H9 (cell line): ENCODE results near the gene CYTL1. TPM values are rescaled to one million over a fixed set of nuclear protein-coding genes. Genes with fewer than 3 reads are reported as not detected.
A peak's percentile ranks its signal among the peaks of the same experiment; 100 is the strongest.

Experiments used
- DNase-seq: peaks from one replicate; pipeline ENCODE4 v3.0.0-alpha.2; 2017
- H2AFZ ChIP-seq: one replicate; pipeline ENCODE4 v1.6.1; 2013; ENCODE audit warnings: mild to moderate bottlenecking, low read length, control low read depth, moderate library complexity
- H2AK5ac ChIP-seq: 2 replicates; pipeline ENCODE4 v1.6.1; 2013; ENCODE audit warnings: low read length, control low read depth, mixed read lengths; ENCODE audit not compliant: insufficient read length
- H2BK120ac ChIP-seq: one replicate; pipeline ENCODE4 v1.6.1; 2013; ENCODE audit warnings: low read depth, mild to moderate bottlenecking, low read length, control low read depth, inconsistent platforms; ENCODE audit not compliant: poor library complexity, severe bottlenecking
- H2BK12ac ChIP-seq: 2 replicates; pipeline ENCODE4 v1.6.1; 2013; ENCODE audit warnings: low read length, control low read depth, mixed read lengths, low read depth; ENCODE audit not compliant: insufficient read length
- H2BK15ac ChIP-seq: 2 replicates; pipeline ENCODE4 v1.6.1; 2013; ENCODE audit warnings: low read depth, low read length, control low read depth
- H2BK20ac ChIP-seq: one replicate; pipeline ENCODE4 v1.6.1; 2013; ENCODE audit warnings: low read depth, mild to moderate bottlenecking, low read length, control low read depth, inconsistent platforms; ENCODE audit not compliant: poor library complexity, severe bottlenecking
- H2BK5ac ChIP-seq: 2 replicates; pipeline ENCODE4 v1.6.1; 2013; ENCODE audit warnings: low read length, control low read depth, mixed read lengths; ENCODE audit not compliant: insufficient read length
- H3K14ac ChIP-seq: 2 replicates; pipeline ENCODE4 v1.6.1; 2013; ENCODE audit warnings: low read length, control low read depth; ENCODE audit not compliant: insufficient read depth
- H3K18ac ChIP-seq: 2 replicates; pipeline ENCODE4 v1.6.1; 2013; ENCODE audit warnings: low read depth, mild to moderate bottlenecking, mixed read lengths, low read length, control low read depth; ENCODE audit not compliant: insufficient read length
- H3K23ac ChIP-seq: 2 replicates; pipeline ENCODE4 v1.6.1; 2013; ENCODE audit warnings: low read length, control low read depth, mixed read lengths, low read depth; ENCODE audit not compliant: insufficient read length
- H3K23me2 ChIP-seq: 2 replicates; pipeline ENCODE4 v1.6.1; 2013; ENCODE audit warnings: low read depth, mild to moderate bottlenecking, mixed read lengths, low read length, control low read depth; ENCODE audit not compliant: insufficient read length, poor library complexity, severe bottlenecking
- H3K27ac ChIP-seq: 2 replicates; pipeline ENCODE4 v1.5.1; 2013; ENCODE audit warnings: low read length, control low read depth, mixed read lengths, low read depth; ENCODE audit not compliant: insufficient read length
- H3K27me3 ChIP-seq: 2 replicates; pipeline ENCODE4 v1.6.1; 2013; ENCODE audit warnings: low read length, control low read depth, inconsistent platforms; ENCODE audit not compliant: insufficient read depth
- H3K4ac ChIP-seq: 2 replicates; pipeline ENCODE4 v1.6.1; 2013; ENCODE audit warnings: low read depth, mild to moderate bottlenecking, control low read depth, inconsistent platforms, low read length, moderate library complexity
- H3K4me1 ChIP-seq: 2 replicates; pipeline ENCODE4 v1.6.1; 2013; ENCODE audit warnings: low read length, control low read depth, inconsistent platforms; ENCODE audit not compliant: insufficient read depth
- H3K4me2 ChIP-seq: 2 replicates; pipeline ENCODE4 v1.6.1; 2013; ENCODE audit warnings: low read length, control low read depth, mixed read lengths; ENCODE audit not compliant: insufficient read length, insufficient read depth
- H3K56ac ChIP-seq: 2 replicates; pipeline ENCODE4 v1.6.1; 2013; ENCODE audit warnings: low read depth, mild to moderate bottlenecking, mixed read lengths, low read length, control low read depth; ENCODE audit not compliant: insufficient read length
- H3K79me1 ChIP-seq: 2 replicates; pipeline ENCODE4 v1.6.1; 2013; ENCODE audit warnings: low read depth, mild to moderate bottlenecking, moderate library complexity, low read length, control low read depth, inconsistent platforms; ENCODE audit not compliant: insufficient read depth, poor library complexity, severe bottlenecking
- H3K79me2 ChIP-seq: 2 replicates; pipeline ENCODE4 v1.6.1; 2013; ENCODE audit warnings: low read length, control low read depth, inconsistent platforms; ENCODE audit not compliant: insufficient read depth
- H3K9ac ChIP-seq: 2 replicates; pipeline ENCODE4 v1.6.1; 2013; ENCODE audit warnings: low read length, control low read depth, mixed read lengths; ENCODE audit not compliant: insufficient read length; ENCODE audit errors: extremely low read depth
- H3K9me3 ChIP-seq: one replicate; pipeline ENCODE4 v1.6.1; 2013; ENCODE audit warnings: low read depth, low read length, inconsistent platforms; ENCODE audit not compliant: control insufficient read depth
- H3T11ph ChIP-seq: one replicate; pipeline ENCODE4 v1.6.1; 2013; ENCODE audit warnings: mild to moderate bottlenecking, low read length, control low read depth, inconsistent platforms
- H4K20me1 ChIP-seq: one replicate; pipeline ENCODE4 v1.6.1; 2013; ENCODE audit not compliant: control insufficient read depth, insufficient read length, insufficient read depth
- H4K5ac ChIP-seq: 2 replicates; pipeline ENCODE4 v1.6.1; 2013; ENCODE audit warnings: low read depth, mild to moderate bottlenecking, mixed read lengths, low read length, control low read depth; ENCODE audit not compliant: insufficient read length
- H4K8ac ChIP-seq: replicated peaks from 2 replicates; pipeline ENCODE4 v1.6.1; 2013; ENCODE audit warnings: low read length, control low read depth, mixed read lengths, low read depth; ENCODE audit not compliant: insufficient read length
- H4K91ac ChIP-seq: 2 replicates; pipeline ENCODE4 v1.6.1; 2013; ENCODE audit warnings: low read depth, mild to moderate bottlenecking, moderate library complexity, mixed read lengths, low read length, control low read depth; ENCODE audit not compliant: insufficient read length
- H3K27ac Mint-ChIP-seq, 3 experiments: 2 replicates in 2 of 3; 3 replicates in 1 of 3; pipeline ENCODE4 v1.8.0; 2020 to 2021; ENCODE audit warnings: mixed read lengths in 3 of 3, mild to moderate bottlenecking in 1 of 3, moderate library complexity in 1 of 3
- H3K27me3 Mint-ChIP-seq: 2 replicates; pipeline ENCODE4 v1.8.0; 2021; ENCODE audit warnings: low read depth, mild to moderate bottlenecking, moderate library complexity, mixed read lengths
- H3K36me3 Mint-ChIP-seq, 3 experiments: 2 replicates in 2 of 3; 3 replicates in 1 of 3; pipeline ENCODE4 v1.8.0; 2020 to 2021; ENCODE audit warnings: low read depth in 3 of 3, mixed read lengths in 3 of 3; ENCODE audit not compliant: insufficient read depth in 1 of 3
- H3K4me1 Mint-ChIP-seq, 2 experiments: 2 replicates each; pipeline ENCODE4 v1.8.0; 2020; ENCODE audit warnings: mixed read lengths in 2 of 2
- H3K4me3 Mint-ChIP-seq, 2 experiments: 2 replicates in 1 of 2; 3 replicates in 1 of 2; pipeline ENCODE4 v1.8.0; 2020 to 2021; ENCODE audit warnings: mild to moderate bottlenecking in 2 of 2, mixed read lengths in 2 of 2, moderate library complexity in 1 of 2
- H3K9me3 Mint-ChIP-seq, 2 experiments: 2 replicates in 1 of 2; 3 replicates in 1 of 2; pipeline ENCODE4 v1.8.0; 2020; ENCODE audit warnings: mild to moderate bottlenecking in 2 of 2, mixed read lengths in 2 of 2, moderate library complexity in 1 of 2
- WGBS: extraction: QIAGEN DNeasy Blood & Tissue Kit; methylation state at CpG from one replicate; pipeline ENCODE4 v1.1.7; 2013; ENCODE audit warnings: missing lambda C conversion rate, low lambda C conversion rate, mixed read lengths; ENCODE audit not compliant: insufficient read length; ENCODE audit errors: extremely low coverage; 5-methylcytosine and 5-hydroxymethylcytosine counted together
- total RNA-seq: library from RNA; stranded (reverse); gene quantifications from 2 replicates; pipeline ENCODE4 v1.2.1, GENCODE V29; 2021
- TF ChIP-seq, protein P1 (sequence below): fragments of 200-600 bp; sonication (generic); conservative IDR thresholded peaks from 3 replicates; pipeline ENCODE4 v1.8.0; 2021; ENCODE audit warnings: antibody characterized with exemption, mild to moderate bottlenecking

The CYTL1 gene
- total RNA-seq, 1 experiment from 2014 or later = 1.7 TPM

DNA sequence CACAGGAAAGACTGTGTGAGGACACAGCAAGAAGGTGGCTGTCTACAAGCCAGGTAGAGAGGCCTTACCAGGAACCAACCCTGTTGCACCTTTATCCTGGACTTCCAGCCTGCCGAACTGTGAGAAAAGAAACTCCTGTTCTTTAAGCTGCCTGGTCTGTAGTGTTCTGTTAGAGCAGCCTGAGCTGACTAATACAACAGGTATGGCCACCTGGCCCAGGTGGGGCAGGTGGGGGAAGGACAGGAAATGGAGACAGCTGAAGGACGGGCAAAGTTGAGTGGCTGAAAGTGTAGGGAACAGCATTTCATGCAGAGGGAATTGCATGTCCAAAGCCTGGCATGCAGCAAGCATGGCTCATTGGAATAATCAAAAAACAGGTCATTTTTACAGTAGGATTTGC lies 35.1 kb downstream of the CYTL1 start:
- no peak overlapping the region for H3K4me3 Mint-ChIP-seq
- H3K9ac ChIP-seq = no peak overlapping the region
- no peaks in the 10 kb centered on the region for H4K20me1 ChIP-seq
- H3K56ac ChIP-seq = no peak overlapping the region
- H3K79me2 ChIP-seq = no peaks in the 10 kb centered on the region
- no peak overlapping the region for H3K18ac ChIP-seq
- H2BK12ac ChIP-seq = no peak overlapping the region
- H4K91ac ChIP-seq = no peak overlapping the region
- H3K27ac Mint-ChIP-seq = no peak overlapping the region
- H3K23me2 ChIP-seq = no peaks in the 10 kb centered on the region
- no CpG with 5 or more reads among the region's 2 CpGs for WGBS
- no peak overlapping the region for H2AK5ac ChIP-seq
- H4K8ac ChIP-seq = no peak overlapping the region
- H3K9me3 ChIP-seq = no peaks in the 10 kb centered on the region
- H2BK5ac ChIP-seq = no peak overlapping the region
- no peak overlapping the region for H4K5ac ChIP-seq
- H3K4me2 ChIP-seq = no peak overlapping the region
- H3K9me3 Mint-ChIP-seq = no peaks in the 10 kb centered on the region
- H3K36me3 Mint-ChIP-seq = peaks cover 0 to 2% (median 0%) of the 10 kb centered on the region in 3 experiments; a peak in 1 of 7 replicates
- H3K23ac ChIP-seq = no peak overlapping the region
- no peaks in the 10 kb centered on the region for H3K79me1 ChIP-seq
- H3K27me3 Mint-ChIP-seq = peaks cover 7% of the 10 kb centered on the region
- H2AFZ ChIP-seq = no peak overlapping the region
- no peaks in the 10 kb centered on the region for H3K27me3 ChIP-seq
- TF ChIP-seq, protein P1, sequence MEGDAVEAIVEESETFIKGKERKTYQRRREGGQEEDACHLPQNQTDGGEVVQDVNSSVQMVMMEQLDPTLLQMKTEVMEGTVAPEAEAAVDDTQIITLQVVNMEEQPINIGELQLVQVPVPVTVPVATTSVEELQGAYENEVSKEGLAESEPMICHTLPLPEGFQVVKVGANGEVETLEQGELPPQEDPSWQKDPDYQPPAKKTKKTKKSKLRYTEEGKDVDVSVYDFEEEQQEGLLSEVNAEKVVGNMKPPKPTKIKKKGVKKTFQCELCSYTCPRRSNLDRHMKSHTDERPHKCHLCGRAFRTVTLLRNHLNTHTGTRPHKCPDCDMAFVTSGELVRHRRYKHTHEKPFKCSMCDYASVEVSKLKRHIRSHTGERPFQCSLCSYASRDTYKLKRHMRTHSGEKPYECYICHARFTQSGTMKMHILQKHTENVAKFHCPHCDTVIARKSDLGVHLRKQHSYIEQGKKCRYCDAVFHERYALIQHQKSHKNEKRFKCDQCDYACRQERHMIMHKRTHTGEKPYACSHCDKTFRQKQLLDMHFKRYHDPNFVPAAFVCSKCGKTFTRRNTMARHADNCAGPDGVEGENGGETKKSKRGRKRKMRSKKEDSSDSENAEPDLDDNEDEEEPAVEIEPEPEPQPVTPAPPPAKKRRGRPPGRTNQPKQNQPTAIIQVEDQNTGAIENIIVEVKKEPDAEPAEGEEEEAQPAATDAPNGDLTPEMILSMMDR = no peak
- no peak overlapping the region for H2BK20ac ChIP-seq
- H3K4me1 ChIP-seq = no peaks in the 10 kb centered on the region
- no peak overlapping the region for H3K14ac ChIP-seq
- H2BK120ac ChIP-seq = no peak overlapping the region
- no peak overlapping the region for H3T11ph ChIP-seq
- no peak overlapping the region for H3K4ac ChIP-seq
- H3K4me1 Mint-ChIP-seq = peaks cover 6 to 8% of the 10 kb centered on the region in 2 experiments; a peak in 3 of 4 replicates
- DNase-seq = peak; percentile 43
- no peak overlapping the region for H2BK15ac ChIP-seq
- no peak overlapping the region for H3K27ac ChIP-seq
